Kidney (tissue), 14 donors: ENCODE data around the gene SRSF3. TPM values are rescaled to one million over a fixed set of nuclear protein-coding genes. Genes with fewer than 3 reads are reported as not detected.
"Not testable (repeated sequence)": the region's sequence is repeated elsewhere in the genome, so short reads cannot be mapped to it uniquely, and the experiment has no call there.

Source experiments
- DNase-seq, 5 donors: peaks; one replicate each; pipeline ENCODE4 v3.0.0-alpha.2; 2013 to 2020
- FAIRE-seq: peaks from 2 replicates; lab custom pipeline; 2012; peaks lifted over from hg19 to GRCh38; lab: Jason Lieb, UNC
- H3K27ac ChIP-seq, 2 donors: one replicate each; pipeline ENCODE4 v1.7.0; 2013; ENCODE audit warnings: low read depth in 2 of 2, low read length in 2 of 2, inconsistent platforms in 1 of 2
- H3K27me3 ChIP-seq: one replicate; pipeline ENCODE4 v1.7.1; 2013; ENCODE audit warnings: low read length, inconsistent platforms; ENCODE audit not compliant: control insufficient read depth, insufficient read depth
- H3K36me3 ChIP-seq, 3 donors: one replicate each; pipeline versions ENCODE4 v1.7.0 to v1.7.1; 2013; ENCODE audit warnings: low read length in 3 of 3, control low read depth in 1 of 3, inconsistent platforms in 1 of 3; ENCODE audit not compliant: insufficient read depth in 3 of 3, control insufficient read depth in 2 of 3
- H3K4me1 ChIP-seq, 3 donors: one replicate each; pipeline versions ENCODE4 v1.7.0 to v1.7.1; 2013; ENCODE audit warnings: low read length in 3 of 3, inconsistent platforms in 1 of 3, low read depth in 1 of 3; ENCODE audit not compliant: control insufficient read depth in 2 of 3, insufficient read depth in 2 of 3
- H3K4me3 ChIP-seq, 3 donors: one replicate each; pipeline versions ENCODE4 v1.7.0 to v1.8.1; 2013; ENCODE audit warnings: low read length in 3 of 3, control low read depth in 1 of 3, inconsistent platforms in 1 of 3
- H3K9ac ChIP-seq, 3 donors: one replicate each; pipeline versions ENCODE4 v1.7.0 to v1.7.1; 2013; ENCODE audit warnings: low read length in 3 of 3, control low read depth in 1 of 3, inconsistent platforms in 1 of 3
- H3K9me3 ChIP-seq, 3 donors: one replicate each; pipeline versions ENCODE4 v1.7.0 to v1.7.1; 2013; ENCODE audit warnings: low read length in 3 of 3, control low read depth in 1 of 3, inconsistent platforms in 1 of 3; ENCODE audit not compliant: control insufficient read depth in 2 of 3, insufficient read depth in 1 of 3
- intact Hi-C: fragments of 100-400 bp; cut with DNase I; formaldehyde crosslinking; loops from one replicate; pipeline ENCODE4 v1.11.1; 2022
- polyA plus RNA-seq: library from polyadenylated mRNA; stranded (reverse); fragments of 350-450 nt; fragmentation: Illumina TruSeq; extraction: RNeasy Lipid Tissue Mini Kit (QIAGEN cat#74804); gene quantifications from one replicate; pipeline ENCODE4 v1.2.3, GENCODE V29; 2014; ENCODE audit warnings: low read depth, low replicate concordance; ENCODE audit not compliant: insufficient read depth
- total RNA-seq: library from RNA; stranded (reverse); fragmentation: NEBNext Ultra II Directional; extraction: Animal tissue kit (Norgen Biotek cat#: 25700); gene quantifications from one replicate; pipeline ENCODE4 v1.2.1, GENCODE V29; 2021
- TF ChIP-seq, protein P1 (sequence below): IDR thresholded peaks from 3 replicates; pipeline ENCODE4 v1.5.1; 2012; ENCODE audit warnings: mild to moderate bottlenecking, moderate library complexity, borderline replicate concordance; ENCODE audit not compliant: insufficient read depth; ENCODE audit errors: extremely low read depth
- donor health status: control.
- donor health status: control.
- donor health status: control.
- donor health status: control.
- donor health status: control.
- donor health status: DM: yes; HTN: yes; CAD: no.
- donor health status: Normal renal cell carcinoma (clear cell type).

Gene SRSF3
- total and polyA plus RNA-seq, 2 donors from 2014 or later, result 222 to 257 TPM

DNA sequence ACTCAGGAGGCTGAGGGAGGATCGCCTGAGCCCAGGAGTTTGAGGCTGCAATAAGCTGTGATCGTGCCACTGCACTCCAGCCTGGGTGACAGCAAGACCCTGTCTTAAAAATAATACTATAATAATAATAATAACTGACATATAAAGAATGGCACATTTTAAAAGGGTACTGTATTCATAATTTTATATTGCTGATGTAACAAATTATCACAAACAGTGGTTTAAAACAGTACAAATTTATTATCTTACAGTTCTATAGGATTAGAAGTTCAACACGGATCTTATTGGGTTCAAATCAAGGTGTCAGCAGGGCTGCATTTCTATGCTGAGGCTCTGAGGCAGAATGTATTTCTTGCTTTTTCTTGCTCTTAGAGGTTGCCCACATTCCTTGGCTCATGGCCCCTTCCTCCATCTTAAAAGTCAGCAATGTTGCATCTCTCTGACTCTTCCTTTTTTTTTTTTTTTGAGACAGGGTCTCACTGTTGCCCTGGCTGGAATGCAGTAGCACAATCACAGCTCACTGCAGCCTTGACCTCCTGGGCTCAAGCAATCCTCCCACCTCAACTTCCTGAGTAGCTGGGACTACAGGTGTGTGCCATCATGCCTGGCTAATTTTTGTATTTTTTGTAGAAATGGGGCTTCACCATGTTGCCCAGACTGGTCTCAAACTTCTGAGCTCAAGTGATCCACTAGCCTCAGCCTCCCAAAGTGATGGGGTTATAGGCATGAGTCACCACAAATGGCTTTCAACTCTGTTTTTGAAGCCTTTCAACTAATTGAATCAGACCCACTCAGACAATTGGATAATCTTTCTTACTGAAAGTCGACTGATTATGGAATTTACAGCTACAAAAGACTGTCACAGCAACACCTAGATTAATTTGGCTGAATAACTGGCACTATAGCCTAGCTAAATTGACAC, 22.8 kb upstream of the SRSF3 start:
- no peaks in the 10 kb centered on the region for H3K4me1 ChIP-seq
- no peak for FAIRE-seq
- TF ChIP-seq, protein P1, sequence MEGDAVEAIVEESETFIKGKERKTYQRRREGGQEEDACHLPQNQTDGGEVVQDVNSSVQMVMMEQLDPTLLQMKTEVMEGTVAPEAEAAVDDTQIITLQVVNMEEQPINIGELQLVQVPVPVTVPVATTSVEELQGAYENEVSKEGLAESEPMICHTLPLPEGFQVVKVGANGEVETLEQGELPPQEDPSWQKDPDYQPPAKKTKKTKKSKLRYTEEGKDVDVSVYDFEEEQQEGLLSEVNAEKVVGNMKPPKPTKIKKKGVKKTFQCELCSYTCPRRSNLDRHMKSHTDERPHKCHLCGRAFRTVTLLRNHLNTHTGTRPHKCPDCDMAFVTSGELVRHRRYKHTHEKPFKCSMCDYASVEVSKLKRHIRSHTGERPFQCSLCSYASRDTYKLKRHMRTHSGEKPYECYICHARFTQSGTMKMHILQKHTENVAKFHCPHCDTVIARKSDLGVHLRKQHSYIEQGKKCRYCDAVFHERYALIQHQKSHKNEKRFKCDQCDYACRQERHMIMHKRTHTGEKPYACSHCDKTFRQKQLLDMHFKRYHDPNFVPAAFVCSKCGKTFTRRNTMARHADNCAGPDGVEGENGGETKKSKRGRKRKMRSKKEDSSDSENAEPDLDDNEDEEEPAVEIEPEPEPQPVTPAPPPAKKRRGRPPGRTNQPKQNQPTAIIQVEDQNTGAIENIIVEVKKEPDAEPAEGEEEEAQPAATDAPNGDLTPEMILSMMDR, result no peak
- no peak overlapping the region for H3K27ac ChIP-seq
- H3K4me3 ChIP-seq, result no peak overlapping the region
- intact Hi-C loops, result no loop called here
- no peaks in the 10 kb centered on the region for H3K36me3 ChIP-seq
- DNase-seq, result no peak
- H3K27me3 ChIP-seq, result no peaks in the 10 kb centered on the region
- no peak overlapping the region for H3K9ac ChIP-seq
- H3K9me3 ChIP-seq, result no peaks in the 10 kb centered on the region

- H3K27ac ChIP-seq, H3K4me1 ChIP-seq, H3K36me3 ChIP-seq, H3K4me3 ChIP-seq, H3K27me3 ChIP-seq, intact Hi-C loops, FAIRE-seq, DNase-seq, H3K9ac ChIP-seq, H3K9me3 ChIP-seq: not testable (repeated sequence)
Measured at GRCh38 chr6:36572353-36573311, 21.5 kb upstream of the SRSF3 start.

DNA sequence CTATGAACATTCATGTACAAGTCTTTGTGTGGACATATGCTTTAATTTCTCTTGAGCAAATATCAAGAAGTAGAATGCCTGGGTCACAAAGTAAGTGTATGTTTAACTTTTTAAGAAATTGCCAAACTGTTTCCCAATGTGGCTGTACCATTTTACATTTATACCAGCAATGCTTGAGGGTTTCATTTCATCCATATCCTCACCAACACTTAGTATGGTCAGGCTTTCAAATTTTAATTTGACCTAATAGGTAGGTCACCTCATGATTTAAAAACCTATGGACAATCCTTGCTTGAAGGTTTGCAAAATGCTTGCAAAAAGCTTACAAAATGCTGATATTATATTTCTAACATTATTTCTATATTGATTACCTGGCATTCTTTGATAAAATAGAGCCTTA, 19.5 kb upstream of the SRSF3 start:
- intact Hi-C loops, result no loop called here
- FAIRE-seq, result no peak

More for the DNA sequence above, 19.5 kb upstream of the SRSF3 start:
- H3K9me3 ChIP-seq, result no peaks in the 10 kb centered on the region
- H3K9ac ChIP-seq, result no peak overlapping the region
- H3K36me3 ChIP-seq, result no peaks in the 10 kb centered on the region
- H3K4me3 ChIP-seq, result no peak overlapping the region
- TF ChIP-seq, protein P1, result no peak
- H3K27ac ChIP-seq, result no peak overlapping the region
- H3K27me3 ChIP-seq, result no peaks in the 10 kb centered on the region
- H3K4me1 ChIP-seq, result no peaks in the 10 kb centered on the region
- no peak for DNase-seq
